Activated naive CD4-positive, alpha-beta T cell treated with anti-CD3 and anti-CD28 coated beads for 36 hours (primary cell): ENCODE results near the gene SETD7. TPM values are rescaled to one million over a fixed set of nuclear protein-coding genes. Genes with fewer than 3 reads are reported as not detected.

Experiments
- CTCF ChIA-PET: fragments of 350-600 bp; sonication (Branson Sonifier 250); formaldehyde crosslinking; loops from one replicate; lab custom pipeline; 2021; ENCODE audit warnings: antibody characterized with exemption; lab: Charles Lee
- DNase-seq: peaks from one replicate; pipeline ENCODE4 v3.0.0-alpha.2; 2020
- H3K27ac Mint-ChIP-seq: one replicate; pipeline ENCODE4 v1.8.0; 2021; ENCODE audit warnings: mild to moderate bottlenecking, mixed read lengths
- H3K27me3 Mint-ChIP-seq: one replicate; pipeline ENCODE4 v1.8.0; 2021; ENCODE audit warnings: low read depth, mixed read lengths
- H3K36me3 Mint-ChIP-seq: one replicate; pipeline ENCODE4 v1.8.0; 2021; ENCODE audit warnings: low read depth, mixed read lengths
- H3K4me1 Mint-ChIP-seq: one replicate; pipeline ENCODE4 v1.8.0; 2021; ENCODE audit warnings: low read depth, mixed read lengths
- H3K4me3 Mint-ChIP-seq: one replicate; pipeline ENCODE4 v1.8.0; 2021; ENCODE audit warnings: mild to moderate bottlenecking, moderate library complexity, mixed read lengths
- H3K9me3 Mint-ChIP-seq: one replicate; pipeline ENCODE4 v1.8.0; 2021; ENCODE audit warnings: mixed read lengths
- intact Hi-C: fragments of 100-400 bp; cut with micrococcal nuclease; formaldehyde crosslinking; loops from one replicate; pipeline ENCODE4 v1.15.1; 2023
- total RNA-seq, 2 experiments: library from RNA; stranded (reverse); gene quantifications; one replicate each; pipeline ENCODE4 v1.2.3, GENCODE V29; 2021

SETD7 gene
- total RNA-seq, result 10 to 100 TPM; 12.4 to 12.5 TPM

DNA sequence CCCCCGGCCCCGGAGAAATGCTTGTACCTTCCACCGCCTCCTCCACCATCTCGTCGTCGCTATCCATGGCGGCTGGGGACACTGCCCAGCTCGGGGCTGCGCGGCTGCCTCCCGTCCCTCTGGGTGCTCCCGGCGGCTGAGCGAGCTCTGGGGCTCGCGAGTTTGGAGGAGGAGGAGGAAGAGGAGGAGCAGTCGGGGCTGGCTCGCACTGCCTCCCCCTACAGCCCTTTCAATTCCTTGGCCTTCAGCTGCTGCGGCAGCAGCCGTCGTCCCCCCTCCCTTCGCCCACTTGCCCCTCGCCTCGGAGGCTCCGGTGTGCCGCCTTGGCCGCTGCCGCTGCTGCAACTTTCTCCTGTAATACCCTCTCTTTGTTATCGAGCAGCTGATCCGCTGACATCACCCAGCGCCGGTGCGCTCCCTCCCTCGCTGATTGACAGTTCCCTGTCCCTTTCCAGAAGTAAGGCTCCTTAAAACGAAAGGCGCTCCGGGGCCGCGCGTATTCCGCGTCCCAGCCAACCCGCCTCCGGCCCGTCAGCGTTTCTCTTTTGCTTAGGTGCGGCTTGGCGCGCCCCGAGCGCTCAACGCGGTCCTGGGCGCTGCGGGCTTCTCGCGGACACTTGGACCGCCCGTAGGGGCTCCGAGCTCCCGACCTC lies at the start of gene SETD7:
TSS of gene SETD7 (minus strand) at position 149 of the 653 bp plus-strand sequence. CDS start at position 67, 82 bp downstream.
- Mint-ChIP-seq H3K4me1 (peaks cover 47% of the 10 kb centered on the region), H3K36me3 (peaks cover 9% of the 10 kb centered on the region), H3K9me3 (no peaks in the 10 kb centered on the region), H3K27ac (peak within 1 kb of the TSS; percentile 94), H3K4me3 (peak within 1 kb of the TSS; percentile 98), H3K27me3 (no peaks in the 10 kb centered on the region)
- intact Hi-C loops, result loop anchor here (1.0 to 5.0 kb wide), 11 partner anchors 101 to 966 kb away; partner anchors contain the start of genes ELMOD2, NDUFC1 and SCOC
- DNase-seq, result peak; percentile 79
- CTCF ChIA-PET, result interaction anchor here (0.7 to 2.4 kb wide), 4 partner anchors 101 to 255 kb away, joined by 3 to 10 read pairs (median 3); no protein-coding TSS in a partner anchor

DNA sequence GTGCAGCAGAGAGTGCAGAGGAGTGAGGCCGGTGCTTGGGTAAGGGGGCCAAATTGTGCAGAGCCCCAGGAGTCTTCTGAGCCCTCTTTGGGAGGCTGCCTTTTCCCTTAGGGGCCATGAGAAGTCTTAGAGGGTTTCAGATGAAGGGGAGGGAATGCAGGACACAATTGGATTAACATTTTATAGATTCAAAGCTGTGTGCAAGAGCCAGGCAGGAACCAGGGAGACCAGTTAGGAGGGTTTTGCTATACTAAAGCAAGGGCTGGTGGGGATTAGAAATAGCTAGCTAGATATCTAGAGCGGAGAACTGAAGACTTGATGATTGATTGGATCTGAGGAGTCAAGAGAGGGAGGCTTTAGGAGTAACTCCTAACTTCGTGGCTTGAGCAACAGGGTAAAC lies 49.5 kb upstream of the SETD7 start:
- no peak for DNase-seq
- CTCF ChIA-PET, result interaction anchor here (0.7 to 6.2 kb wide), 5 partner anchors 10 to 283 kb away, joined by 3 to 123 read pairs (median 3); no protein-coding TSS in a partner anchor
- H3K4me1 Mint-ChIP-seq, result peaks cover 15% of the 10 kb centered on the region
- no peak overlapping the region for H3K27ac Mint-ChIP-seq
- H3K9me3 Mint-ChIP-seq, result peaks cover 4% of the 10 kb centered on the region
- peaks cover 2% of the 10 kb centered on the region for H3K36me3 Mint-ChIP-seq
- H3K4me3 Mint-ChIP-seq, result peak overlapping the region; percentile 11
- peaks cover 10% of the 10 kb centered on the region for H3K27me3 Mint-ChIP-seq
- intact Hi-C loops, result no loop called here

DNA sequence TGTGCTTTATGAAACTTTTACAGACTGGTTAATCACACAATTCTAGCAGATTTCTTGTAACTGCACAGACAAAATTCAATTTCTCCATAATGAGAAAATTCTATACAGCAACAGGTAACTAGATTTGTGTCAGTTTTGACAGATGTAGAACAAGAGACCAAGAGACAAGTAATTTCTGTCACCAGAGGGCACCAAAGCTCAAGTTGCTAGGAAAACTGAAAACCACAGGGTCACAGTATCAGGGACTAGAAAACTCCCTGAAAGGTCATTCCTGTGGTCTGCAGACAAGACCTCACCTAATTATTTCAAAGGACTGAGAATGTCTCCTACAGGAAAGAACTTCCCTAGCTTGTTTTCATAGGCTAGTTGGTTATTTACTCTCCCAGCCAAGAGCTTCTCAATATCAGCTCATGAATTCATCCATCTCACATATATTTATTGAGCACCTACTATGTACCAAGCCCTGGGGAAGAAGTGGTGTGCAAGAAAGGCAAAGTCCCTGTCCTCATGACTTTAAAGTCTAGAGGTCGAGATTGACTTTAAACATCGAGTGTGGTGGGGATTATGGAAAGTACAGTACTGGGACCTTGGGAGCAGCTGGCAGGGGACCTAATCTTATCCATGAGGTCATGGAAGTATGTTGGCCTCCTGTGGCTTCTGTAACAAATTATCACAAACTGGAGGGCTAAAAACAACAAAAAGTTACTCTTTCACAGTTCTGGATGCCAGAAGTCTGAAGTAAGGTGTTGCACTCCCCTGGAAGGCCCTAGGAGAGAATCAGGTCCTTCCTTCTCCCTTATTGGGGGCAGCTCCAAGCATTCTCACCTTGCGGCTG lies 47.8 kb upstream of the SETD7 start:
- Mint-ChIP-seq H3K4me1 (peaks cover 15% of the 10 kb centered on the region), H3K4me3 (no peak overlapping the region), H3K9me3 (peaks cover 4% of the 10 kb centered on the region), H3K27me3 (peaks cover 12% of the 10 kb centered on the region), H3K36me3 (peaks cover 2% of the 10 kb centered on the region), H3K27ac (no peak overlapping the region)
- CTCF ChIA-PET, result interaction anchor here (0.6 to 6.2 kb wide), 19 partner anchors 10 to 301 kb away, joined by 3 to 123 read pairs (median 5); partner anchors contain the start of gene NDUFC1
- peak; percentile 55 for DNase-seq
- intact Hi-C loops, result loop anchor here (1.0 kb wide), 3 partner anchors 48 to 650 kb away; no protein-coding TSS in a partner anchor

DNA sequence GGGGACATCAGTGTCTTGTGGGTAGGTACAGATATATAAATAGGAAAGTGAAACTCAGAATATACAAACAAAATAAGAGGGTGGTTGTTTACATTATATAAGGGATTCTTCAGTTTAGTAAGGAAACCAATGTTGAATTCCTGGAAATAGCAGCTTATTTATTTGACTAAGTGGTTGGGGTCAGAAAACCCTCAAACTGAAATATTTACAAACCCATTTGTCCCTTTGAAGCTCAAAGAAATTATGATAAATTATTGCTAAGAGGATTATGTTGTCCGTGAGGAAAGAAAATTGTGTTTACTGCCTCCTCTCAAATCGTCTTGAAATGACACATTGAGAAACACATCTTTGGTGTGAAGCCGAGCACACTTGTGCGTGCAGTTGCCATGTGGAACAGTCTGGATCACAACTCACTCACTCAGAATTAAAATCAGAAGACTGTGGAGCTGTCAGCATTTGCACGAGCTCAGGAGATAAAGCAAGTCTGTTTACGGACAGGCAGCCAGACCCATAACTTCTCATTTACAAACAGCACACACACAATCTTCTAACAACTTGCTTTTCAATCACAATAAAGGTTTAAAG lies 46.8 kb upstream of the SETD7 start:
- no peak overlapping the region for H3K4me3 Mint-ChIP-seq
- H3K4me1 Mint-ChIP-seq, result peaks cover 15% of the 10 kb centered on the region
- peaks cover 12% of the 10 kb centered on the region for H3K27me3 Mint-ChIP-seq
- DNase-seq, result no peak
- H3K27ac Mint-ChIP-seq, result no peak overlapping the region
- intact Hi-C loops, result loop anchor here (1.0 kb wide), 2 partner anchors 48 to 650 kb away; no protein-coding TSS in a partner anchor
- peaks cover 2% of the 10 kb centered on the region for H3K36me3 Mint-ChIP-seq
- H3K9me3 Mint-ChIP-seq, result peaks cover 4% of the 10 kb centered on the region
- CTCF ChIA-PET, result interaction anchor here (0.8 to 6.2 kb wide), 14 partner anchors 9 to 300 kb away, joined by 3 to 123 read pairs (median 5); partner anchors contain the start of gene NDUFC1

DNA sequence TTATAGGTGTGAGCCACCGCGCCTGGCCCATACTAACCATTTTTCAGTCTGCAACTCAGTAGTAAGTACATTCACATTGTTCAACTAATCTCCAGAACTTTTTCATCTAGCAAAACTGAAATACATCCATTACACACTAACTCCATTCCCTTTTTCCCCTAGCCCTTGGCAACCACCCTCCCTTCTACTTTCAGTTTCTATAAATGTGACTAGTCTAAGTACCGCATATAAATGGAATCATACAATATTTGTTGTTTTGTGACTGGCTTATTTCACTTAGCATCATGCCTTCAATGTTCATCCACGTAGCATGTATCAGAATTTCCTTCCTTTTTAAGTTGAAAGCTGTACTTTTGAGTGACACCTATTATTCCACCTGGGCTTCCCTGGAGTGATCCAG lies 44.6 kb upstream of the SETD7 start:
- peaks cover under 1% of the 10 kb centered on the region for H3K4me1 Mint-ChIP-seq
- peaks cover 2% of the 10 kb centered on the region for H3K27me3 Mint-ChIP-seq
- CTCF ChIA-PET, result no interaction called here
- no peaks in the 10 kb centered on the region for H3K9me3 Mint-ChIP-seq
- H3K27ac Mint-ChIP-seq, result no peak overlapping the region
- intact Hi-C loops, result no loop called here
- no peak for DNase-seq
- no peak overlapping the region for H3K4me3 Mint-ChIP-seq
- H3K36me3 Mint-ChIP-seq, result no peaks in the 10 kb centered on the region

DNA sequence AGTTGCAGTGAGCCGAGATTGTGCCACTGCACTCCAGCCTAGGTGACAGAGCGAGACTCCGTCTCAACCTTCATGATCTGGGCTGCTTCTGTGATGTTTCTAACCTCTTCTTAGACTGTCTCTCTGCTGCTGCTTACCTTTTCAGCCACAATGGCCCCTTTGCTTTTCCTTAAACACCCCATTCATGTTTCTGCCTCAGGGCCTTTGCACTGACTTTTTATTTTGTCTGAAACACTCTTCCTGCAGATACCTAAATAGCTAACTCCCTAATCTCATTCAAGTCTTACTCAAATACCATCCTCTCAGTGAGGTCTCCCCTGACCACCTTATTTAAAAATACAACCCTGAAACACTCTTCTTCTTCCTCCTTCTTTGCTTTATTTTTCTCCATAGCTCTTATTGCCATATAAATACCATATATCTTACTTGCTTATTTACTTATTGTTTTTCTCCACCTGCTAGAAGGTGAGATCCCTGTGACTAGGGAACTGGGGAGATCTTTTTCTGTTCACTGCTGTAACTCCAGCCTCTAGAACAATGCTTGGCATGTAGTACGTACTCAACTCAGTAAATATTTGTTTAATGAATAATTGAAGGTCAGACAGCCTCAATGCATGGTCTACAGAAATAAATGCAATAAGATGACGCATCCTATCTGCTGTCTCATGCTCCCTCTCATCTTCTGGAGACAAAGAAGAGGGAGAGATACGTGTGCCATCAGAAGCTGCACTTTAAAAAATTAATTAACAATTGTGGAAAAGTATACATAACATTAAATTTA lies 43.8 kb upstream of the SETD7 start:
- peaks cover 5% of the 10 kb centered on the region for H3K27me3 Mint-ChIP-seq
- no peaks in the 10 kb centered on the region for H3K36me3 Mint-ChIP-seq
- intact Hi-C loops, result no loop called here
- no peak overlapping the region for H3K4me3 Mint-ChIP-seq
- no peak overlapping the region for H3K27ac Mint-ChIP-seq
- H3K9me3 Mint-ChIP-seq, result no peaks in the 10 kb centered on the region
- no peak for DNase-seq
- no peaks in the 10 kb centered on the region for H3K4me1 Mint-ChIP-seq
- CTCF ChIA-PET, result no interaction called here

DNA sequence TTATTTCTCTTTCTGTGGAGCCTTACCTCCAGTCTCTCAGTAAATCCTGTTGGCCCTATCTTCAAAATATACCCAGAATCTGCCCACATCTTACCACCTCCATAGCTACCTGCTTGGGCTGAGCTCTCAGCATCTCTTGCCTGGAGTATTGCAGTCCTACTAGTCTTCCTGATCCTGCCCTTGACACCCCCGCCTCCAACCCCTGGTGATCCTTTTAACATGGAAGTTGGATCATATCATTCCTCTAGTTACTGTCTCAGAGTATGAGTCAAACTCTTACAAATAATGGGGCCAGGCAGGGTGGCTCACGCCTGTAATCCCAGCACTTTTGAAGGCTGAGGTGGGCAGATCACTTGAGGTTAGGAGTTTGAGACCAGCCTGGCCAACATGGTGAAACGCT lies 43.1 kb upstream of the SETD7 start:
- Mint-ChIP-seq H3K27me3 (peaks cover 5% of the 10 kb centered on the region), H3K36me3 (no peaks in the 10 kb centered on the region), H3K4me1 (no peaks in the 10 kb centered on the region), H3K4me3 (no peak overlapping the region), H3K9me3 (no peaks in the 10 kb centered on the region), H3K27ac (no peak overlapping the region)
- CTCF ChIA-PET, result no interaction called here
- DNase-seq, result no peak
- intact Hi-C loops, result no loop called here

DNA sequence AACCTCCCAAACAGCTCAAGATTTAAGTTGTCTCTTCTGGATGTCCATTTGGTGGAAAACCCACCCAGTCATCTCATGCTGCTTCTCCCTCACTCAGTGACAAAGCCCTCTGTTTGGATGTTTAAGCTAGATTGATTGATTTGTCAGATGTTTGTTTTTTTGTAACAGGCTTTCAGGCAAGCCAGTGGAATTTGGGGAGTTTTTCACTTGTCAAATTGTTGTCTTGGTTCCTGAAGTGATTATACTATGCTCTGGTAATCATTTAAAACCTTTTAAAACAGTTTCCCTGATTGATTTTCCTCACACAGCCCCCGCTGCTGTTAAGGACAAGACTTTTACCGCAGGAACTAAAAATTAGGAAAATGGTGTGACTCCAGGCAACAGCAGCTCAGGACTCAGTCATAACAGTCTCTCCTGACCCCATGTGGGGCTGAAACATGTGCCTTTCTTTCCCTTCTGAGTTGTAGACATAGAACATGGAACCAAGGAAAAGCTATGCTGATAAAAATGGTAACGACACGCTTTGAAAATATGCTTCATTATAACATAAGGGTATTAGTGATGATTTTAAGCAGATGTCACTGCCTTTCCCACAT lies 40.8 kb upstream of the SETD7 start:
- Mint-ChIP-seq H3K9me3 (no peaks in the 10 kb centered on the region), H3K4me3 (no peak overlapping the region), H3K4me1 (no peaks in the 10 kb centered on the region), H3K27ac (no peak overlapping the region), H3K27me3 (peaks cover 5% of the 10 kb centered on the region), H3K36me3 (no peaks in the 10 kb centered on the region)
- DNase-seq, result no peak
- intact Hi-C loops, result no loop called here
- CTCF ChIA-PET, result interaction anchor here (0.5 kb wide), 1 partner anchor 130 kb away, joined by 3 read pairs; no protein-coding TSS in a partner anchor

DNA sequence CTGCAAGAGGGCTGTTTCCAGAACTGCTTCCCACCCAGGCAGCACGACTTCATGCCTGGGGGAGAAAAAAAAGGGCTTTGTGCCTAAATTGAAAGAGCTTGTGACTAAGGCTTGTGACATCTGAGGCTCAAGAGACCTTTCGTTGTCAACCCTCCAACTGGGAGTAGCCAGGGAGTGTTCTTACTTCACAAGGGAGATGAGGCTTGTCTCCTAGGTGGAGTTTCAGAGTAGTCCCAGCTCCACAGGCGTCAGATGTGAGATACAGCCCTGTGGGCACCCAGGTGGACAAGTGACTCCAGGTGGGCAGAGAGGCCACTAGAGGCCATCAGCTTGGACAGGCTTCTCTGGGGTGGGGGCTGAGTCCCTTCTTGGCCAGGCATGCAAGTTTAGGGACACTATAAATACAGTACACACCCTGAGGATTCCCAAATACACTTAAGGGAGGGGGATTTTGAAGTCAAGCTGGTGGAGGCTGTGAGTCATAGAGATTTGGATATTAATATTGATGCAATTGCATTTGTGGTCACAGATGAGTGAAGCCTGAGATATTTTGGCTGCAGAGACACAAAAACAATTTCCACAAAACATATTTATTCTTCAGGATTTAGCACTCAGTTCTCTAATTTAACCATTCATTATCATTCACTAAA lies 40.1 kb upstream of the SETD7 start:
- Mint-ChIP-seq H3K4me3 (no peak overlapping the region), H3K36me3 (no peaks in the 10 kb centered on the region), H3K4me1 (no peaks in the 10 kb centered on the region), H3K9me3 (no peaks in the 10 kb centered on the region), H3K27ac (no peak overlapping the region), H3K27me3 (peaks cover 5% of the 10 kb centered on the region)
- DNase-seq, result no peak
- CTCF ChIA-PET, result interaction anchor here (0.6 to 1.4 kb wide), 2 partner anchors 10 to 261 kb away, joined by 3 read pairs; no protein-coding TSS in a partner anchor
- intact Hi-C loops, result no loop called here

DNA sequence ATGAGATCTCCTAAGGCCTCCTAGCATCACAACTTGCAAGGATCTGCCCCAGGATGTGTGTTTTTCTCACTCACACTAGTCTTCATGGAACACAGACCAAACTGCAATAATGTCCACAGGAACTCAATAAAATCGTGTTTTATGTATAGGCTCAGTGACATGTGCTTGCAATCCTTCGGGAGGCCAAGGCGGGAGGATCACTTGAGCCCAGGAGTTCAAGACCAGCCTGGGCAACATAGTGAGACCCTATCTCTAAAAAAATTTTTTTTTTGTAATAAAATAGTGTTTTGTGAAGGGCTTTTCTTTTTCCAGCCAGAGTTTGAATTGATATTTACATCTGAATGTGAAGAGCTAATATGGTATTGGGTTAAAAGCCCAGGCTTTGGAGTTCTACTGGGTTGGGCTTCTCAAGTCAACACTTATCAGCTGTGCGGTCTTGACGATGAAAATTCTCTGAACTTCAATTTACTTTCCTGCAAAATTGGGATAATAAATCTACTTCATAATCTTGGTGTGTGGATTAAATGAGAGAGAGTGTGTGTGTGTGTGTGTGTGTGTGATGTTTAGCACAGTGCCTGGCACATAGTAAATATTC lies 38.7 kb upstream of the SETD7 start:
- H3K4me3 Mint-ChIP-seq, result no peak overlapping the region
- no peaks in the 10 kb centered on the region for H3K4me1 Mint-ChIP-seq
- no peak for DNase-seq
- no peaks in the 10 kb centered on the region for H3K9me3 Mint-ChIP-seq
- no peak overlapping the region for H3K27ac Mint-ChIP-seq
- CTCF ChIA-PET, result interaction anchor here (1.4 to 2.5 kb wide), 2 partner anchors 9 to 11 kb away, joined by 3 to 7 read pairs; no protein-coding TSS in a partner anchor
- intact Hi-C loops, result no loop called here
- H3K27me3 Mint-ChIP-seq, result peaks cover 3% of the 10 kb centered on the region
- no peaks in the 10 kb centered on the region for H3K36me3 Mint-ChIP-seq
